Right hindlimb (tissue), 1 donor: ENCODE results near the gene RBM45.
A peak's percentile ranks its signal among the peaks of the same experiment; 100 is the strongest.
"Not testable (repeated sequence)": the region's sequence is repeated elsewhere in the genome, so short reads cannot be mapped to it uniquely, and the experiment has no call there.

Experiments used
- DNase-seq: peaks from one replicate; pipeline ENCODE4 v3.0.0-alpha.2; 2018

The RBM45 gene, protein sequence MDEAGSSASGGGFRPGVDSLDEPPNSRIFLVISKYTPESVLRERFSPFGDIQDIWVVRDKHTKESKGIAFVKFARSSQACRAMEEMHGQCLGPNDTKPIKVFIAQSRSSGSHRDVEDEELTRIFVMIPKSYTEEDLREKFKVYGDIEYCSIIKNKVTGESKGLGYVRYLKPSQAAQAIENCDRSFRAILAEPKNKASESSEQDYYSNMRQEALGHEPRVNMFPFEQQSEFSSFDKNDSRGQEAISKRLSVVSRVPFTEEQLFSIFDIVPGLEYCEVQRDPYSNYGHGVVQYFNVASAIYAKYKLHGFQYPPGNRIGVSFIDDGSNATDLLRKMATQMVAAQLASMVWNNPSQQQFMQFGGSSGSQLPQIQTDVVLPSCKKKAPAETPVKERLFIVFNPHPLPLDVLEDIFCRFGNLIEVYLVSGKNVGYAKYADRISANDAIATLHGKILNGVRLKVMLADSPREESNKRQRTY

DNA sequence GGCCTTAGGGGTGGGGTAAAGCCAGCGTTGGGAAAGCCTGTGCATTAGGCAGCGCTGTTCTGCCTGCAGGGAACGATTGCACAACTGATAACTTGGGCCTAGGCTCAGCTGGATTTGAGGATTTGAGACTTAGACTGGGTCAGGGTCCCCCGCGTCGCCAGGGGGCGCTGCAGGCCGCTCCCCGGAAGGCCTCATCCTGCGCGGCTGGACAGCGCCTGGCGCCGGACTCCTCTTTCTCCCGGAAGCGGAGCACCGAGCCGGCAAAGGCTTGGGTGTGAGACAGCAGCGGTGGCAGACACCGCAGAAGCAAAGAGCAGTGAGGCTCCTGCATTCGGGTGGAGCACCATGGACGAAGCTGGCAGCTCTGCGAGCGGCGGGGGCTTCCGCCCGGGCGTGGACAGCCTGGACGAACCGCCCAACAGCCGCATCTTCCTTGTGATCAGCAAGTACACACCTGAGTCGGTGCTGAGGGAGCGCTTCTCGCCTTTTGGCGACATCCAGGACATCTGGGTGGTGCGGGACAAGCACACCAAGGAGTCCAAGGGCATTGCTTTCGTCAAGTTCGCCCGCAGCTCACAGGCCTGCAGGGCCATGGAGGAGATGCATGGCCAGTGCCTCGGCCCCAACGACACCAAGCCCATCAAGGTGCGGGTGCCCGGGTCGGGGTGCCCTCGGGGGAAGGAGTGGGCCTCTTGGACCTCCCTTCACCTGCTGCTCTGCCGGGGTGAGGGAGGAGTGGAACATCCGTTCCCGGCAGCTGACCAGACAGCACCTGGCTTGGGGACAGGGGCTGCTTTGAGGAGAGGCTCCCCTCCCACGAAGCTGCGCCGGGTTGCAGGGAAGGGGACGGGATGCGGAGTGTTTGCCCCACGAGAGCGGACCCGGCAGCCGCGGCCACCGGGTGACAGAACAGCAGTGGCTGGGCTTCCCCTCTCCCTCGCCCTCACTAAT is at the start of gene RBM45:
RBM45 (plus strand) TSS at position 236 of the 951 bp plus-strand sequence; CDS start at position 346, 110 bp downstream.
- DNase-seq: peak; percentile 91

DNA sequence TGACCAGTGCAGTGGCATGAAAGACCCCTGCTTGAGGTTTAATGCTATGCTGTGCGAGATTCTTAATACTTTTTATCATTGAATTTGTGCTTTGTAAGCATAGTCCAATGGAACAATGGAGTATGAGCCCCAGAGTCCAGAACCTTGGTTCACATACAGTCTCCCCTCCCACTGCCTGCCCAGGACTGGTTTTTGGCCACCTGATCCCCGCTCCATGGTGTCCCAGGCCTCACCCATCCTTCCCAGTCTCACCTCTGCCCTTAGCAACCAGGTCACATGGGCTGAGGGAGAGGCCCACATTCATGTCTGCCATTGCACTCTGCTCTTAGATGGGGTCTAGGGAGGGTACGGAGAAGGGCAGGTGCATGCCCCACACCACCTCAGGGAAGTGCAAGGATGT is 45.9 kb upstream of the RBM45 start:
- no peak for DNase-seq

DNA sequence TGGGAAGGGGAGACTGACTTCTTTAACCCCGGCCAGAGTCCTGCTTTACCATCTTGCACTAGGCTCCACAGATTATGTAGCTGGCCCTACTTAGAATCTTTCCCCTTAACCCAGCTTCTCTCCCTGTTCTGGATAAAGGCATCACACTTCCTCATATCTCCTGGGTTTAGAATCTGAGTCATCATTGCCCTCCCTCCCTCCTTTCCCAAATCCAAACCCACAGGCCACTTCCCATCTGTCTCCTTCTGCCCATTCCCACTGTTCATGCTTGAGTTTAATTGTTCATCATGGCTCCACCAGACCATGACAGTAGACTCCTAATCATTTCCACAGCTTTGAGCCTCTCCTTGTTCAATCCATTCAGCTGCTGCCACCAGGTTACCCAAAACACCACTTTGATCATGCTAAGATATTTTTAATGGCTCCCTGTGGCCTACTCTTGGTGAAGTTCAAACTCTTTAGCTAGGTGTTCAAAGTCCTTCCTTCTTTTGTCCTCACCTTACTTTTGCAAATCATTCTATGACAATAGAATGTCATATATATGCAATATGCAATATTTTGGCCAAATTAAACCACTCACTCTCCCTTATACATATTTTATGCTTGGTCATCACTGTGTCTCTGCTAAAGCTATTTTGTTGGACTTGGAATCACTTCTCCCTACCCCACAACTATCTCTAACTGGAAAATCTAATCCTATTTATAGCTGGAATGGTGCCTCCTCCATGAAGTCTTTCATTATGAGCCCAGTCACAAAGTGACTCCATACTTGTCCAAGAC is 45.2 kb upstream of the RBM45 start:
- no peak for DNase-seq

DNA sequence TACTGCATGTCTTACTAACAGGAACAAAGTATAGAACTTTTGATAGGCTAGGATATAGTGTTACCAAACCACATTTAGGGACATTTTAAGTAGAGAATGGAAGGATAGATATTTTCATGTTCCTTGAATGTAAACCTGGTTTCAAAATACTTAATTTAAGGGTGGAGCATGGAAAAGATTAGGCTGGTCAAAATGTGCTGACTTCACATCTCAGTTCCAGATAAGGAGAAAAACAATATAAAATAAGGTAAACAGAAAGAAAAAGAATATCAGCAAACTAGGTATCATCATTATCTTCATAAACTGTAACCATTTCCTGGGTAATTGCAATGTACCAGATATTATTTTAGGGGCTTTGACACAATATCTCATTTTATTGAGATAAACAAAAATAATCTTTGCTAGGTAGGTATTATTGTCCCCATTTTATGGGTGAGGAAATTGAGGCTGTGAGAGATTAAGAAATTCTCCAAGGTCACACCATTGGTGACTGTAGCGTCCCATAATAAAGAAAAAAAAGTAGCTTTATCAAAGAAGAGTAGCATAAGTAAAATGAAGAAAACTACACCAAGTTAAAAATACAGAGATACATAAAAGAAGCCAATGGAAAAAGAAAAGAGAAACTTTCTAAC is 43.3 kb upstream of the RBM45 start:
- no peak for DNase-seq

DNA sequence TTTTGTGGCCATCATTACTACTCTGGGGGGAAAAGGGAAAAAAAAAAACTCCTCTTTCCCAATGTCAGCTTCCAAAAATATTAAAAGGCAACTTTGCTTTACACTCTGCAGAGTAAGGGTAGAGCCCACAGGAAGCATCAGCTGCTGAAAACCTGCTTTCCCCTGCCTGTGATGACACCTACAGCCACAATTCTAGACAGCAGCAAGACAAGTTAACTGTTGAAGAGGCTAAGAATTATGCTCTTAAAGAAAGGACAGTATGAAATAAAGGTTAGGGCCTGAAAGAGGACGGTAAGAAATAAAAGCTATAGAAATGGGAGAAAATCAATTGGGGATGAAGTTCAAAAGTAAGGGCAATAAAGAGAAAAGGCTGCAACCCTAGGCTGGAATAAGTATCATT is 42.7 kb upstream of the RBM45 start:
- DNase-seq: no peak

DNA sequence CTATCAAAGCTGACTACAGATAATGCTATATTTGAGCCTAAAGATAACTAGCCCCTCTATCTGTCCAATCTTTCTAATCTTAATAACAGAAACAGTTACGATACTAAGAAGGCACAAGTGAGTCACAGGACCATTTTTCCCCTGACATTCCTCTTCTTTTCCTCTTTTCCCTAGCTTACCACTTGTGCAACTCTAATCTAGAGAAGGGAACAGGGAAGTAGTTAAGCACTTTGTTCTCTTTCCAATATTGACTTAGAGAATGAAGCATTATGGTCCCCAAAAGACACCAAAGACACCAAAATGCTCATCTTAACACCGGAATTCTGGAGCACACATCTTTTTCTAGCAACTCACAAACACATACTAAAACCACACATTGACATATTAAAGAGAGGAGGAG is 41.4 kb upstream of the RBM45 start:
- DNase-seq: no peak

DNA sequence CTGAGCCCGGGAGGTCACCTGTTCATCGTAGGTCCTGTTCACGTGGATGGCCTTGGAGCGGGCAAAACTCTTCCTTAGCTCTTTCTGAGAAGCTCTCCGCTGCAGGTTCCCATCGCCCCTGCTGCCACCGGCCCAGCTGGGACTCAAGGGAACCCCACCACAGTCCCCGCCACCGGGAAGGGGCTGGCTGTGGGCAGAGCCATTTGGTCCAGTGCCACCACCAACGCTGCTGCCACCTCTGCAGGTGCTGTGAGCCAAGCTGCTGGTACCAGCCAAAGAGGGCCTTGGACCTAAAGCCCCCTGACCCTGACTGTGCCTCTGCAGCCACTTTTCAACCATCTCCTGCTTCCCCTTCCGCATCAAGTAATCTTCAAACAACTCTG is 40.2 kb upstream of the RBM45 start:
- no peak for DNase-seq

DNA sequence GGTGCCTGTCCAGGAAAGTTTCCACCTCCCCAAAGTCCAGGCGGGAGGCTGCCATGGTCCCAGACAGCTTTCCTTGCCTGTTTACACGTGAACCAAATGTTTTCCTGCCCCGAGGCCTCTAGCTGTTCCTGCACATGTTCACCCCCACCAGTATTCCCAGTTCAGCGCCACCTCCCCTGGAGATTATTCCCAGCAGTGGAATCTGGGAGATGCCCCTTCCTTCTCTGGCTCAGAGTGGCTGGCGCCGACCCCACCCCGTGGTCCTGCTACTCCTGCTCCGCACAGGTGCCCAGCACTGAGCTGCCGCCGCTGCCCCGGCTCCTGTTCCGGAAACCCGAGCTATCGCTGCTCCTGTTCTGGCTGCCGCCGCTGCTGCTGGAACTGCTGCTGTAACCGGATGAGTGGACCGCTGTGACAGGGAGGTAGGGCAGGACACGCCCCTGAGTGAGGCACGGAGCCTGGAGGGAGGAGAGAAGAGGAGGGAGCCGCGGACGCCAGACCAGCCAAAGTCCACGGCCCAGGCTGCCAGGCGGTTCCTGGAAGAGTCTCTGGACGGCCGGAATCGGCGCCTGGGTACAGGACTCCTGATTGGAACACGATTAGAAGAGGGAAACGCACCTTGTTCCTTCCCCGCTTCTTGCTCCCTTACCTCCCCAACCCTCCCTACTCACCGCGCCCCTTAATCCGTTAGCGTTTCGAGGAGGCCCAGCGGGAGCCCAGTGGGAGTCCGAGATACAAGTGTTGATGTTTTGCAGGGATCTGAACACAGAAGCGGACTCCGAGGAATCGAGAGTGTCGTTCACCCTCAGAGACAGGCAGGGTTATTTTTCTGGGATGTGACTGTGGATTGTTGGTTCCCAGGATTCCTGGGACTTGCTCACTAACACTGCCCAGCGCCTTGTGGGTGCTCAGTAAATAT is 39.6 kb upstream of the RBM45 start, which contains the start of gene PDE11A:
PDE11A (minus strand) TSS at position 395 of the 919 bp plus-strand sequence; CDS start at position 55, 340 bp downstream.
- peak; percentile 76 for DNase-seq

DNA sequence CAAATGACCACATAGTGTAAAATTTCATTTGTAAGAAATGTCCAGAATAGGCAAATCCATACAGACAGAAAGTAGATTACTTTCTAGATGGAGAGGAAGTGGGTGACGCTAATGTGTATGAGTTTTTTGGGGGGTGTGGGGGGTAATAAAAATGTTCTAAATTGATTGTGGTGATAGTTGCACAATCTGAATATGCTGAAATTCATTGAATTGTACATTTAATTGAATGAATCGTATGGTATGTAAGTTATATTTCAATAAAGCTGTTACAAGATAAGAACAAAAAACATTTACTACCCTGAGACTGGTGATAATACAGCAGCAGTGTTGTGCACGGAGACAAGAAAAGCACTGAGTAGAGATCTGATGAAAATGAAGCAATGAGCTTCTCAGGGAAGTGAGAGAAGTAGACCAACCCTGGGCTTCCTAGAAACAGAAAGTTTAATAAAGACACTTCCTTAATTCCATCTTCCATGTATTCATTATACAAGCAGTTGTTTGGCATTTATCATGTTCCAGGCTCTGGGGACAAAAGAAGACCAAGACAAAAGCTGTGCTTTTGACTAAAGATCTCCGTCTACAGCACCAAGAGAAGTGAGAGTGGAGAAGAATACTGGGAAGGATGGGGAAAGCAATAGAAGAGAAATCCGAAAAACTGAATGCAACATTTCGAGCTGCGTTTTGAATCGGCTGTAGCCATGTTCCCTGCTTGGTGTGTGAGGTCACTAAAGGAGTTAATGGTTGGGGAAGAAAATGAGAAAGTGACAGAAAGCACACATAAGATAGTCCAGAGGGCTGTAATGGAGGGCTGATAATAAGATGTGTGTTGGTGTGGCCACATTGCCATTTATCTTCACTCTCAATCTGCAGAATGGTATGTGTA is 37.9 kb upstream of the RBM45 start:
- no peak for DNase-seq

DNA sequence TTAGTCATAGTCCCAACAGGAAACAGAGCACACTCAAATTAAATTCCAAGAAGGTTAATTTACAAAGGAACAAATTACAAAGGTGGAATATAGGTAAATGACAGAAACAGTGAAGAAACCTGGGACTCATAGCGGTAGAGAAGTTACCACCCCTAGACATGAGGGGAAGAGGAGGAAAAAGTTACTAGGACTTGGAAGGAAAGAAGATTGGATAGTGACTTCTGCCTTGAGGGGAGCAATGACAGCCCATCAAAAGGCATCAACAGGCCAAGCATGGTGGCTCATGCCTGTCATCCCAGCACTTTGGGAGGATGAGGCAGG is 37.3 kb upstream of the RBM45 start:
- no peak for DNase-seq

DNA sequence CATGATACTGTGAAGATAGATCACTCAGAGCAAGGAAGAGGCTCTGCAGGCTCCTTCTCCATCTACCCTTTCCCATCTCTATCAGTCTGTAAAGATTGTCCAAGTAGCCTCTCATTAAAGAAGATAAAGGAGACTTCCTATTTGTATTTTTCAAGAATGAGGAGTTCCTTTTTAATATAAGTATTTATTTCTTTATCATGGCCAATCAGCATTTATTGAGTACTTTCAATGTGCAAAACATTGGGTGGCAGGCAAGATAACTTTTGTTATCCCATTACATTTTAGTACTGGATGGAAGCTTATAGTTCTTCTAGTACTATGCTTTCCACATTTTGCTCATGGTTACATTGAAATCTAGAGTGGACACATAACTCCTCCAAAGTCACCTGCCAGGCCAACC is 36.1 kb upstream of the RBM45 start:
- DNase-seq: no peak

DNA sequence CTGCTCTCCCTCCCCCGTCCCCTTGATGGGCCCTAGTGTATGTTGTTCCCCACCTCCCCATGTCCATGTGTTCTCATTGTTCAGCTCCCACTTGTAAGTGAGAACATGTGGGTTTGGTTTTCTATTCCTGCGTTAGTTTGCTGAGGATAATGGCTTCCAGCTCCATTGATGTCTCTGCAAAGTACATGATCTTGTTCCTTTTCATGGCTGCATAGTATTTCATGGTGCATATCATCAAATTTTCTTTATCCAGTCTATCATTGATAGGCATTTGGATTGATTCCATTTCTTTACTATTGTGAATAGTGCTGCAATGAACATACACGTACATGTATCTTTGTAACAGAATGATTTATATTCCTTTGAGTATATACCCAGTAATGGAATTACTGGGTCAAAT is 33.0 kb upstream of the RBM45 start:
- DNase-seq: not testable (repeated sequence)

DNA sequence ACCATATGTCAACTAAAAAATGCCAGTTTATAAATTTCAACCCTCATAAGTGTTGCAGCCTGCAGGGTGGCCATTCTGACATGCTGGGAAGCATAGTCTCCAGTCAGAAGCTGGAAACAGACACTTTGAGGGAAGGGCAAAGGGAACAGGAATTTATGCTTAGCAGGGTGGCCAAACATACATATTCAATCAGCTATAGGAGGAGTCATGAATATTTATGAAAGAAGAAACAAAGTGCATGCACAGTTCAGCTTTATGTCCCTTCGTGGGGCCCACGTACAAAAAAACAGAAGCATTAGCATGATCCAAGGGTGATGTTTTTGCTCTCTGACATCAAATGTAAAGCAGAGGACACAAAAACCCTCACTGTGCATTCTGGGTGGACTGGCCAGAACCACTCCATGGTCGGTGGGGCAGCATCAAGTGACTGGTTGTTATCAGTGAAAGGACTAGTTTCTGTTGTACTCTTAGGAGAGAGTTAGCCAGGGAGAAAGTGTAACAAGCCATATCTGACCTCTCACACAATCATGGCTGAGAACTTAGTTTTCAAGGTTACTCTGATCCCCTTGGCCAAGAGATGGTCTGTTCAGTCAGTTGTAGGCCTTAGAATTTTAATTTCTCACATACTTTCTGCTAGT is 29.7 kb upstream of the RBM45 start:
- no peak for DNase-seq

DNA sequence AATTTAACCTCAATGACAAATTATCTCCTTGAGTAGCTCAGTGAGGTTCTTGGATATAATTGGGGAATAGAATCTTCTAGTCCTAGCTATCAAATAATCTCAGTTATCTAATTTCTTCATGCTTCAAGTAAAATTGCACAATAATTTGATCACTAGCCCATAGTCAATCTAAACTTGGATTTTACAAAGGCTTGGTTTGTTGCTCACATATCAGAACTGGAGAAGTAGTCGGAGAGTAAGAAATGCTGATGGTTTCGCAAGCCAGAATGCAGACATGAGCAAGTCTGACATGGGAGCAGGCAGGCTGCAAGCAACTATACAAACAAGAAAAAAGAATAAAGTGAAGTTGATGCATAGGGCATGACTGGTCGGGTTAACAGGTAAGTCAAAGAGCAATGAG is 28.0 kb upstream of the RBM45 start:
- DNase-seq: no peak

DNA sequence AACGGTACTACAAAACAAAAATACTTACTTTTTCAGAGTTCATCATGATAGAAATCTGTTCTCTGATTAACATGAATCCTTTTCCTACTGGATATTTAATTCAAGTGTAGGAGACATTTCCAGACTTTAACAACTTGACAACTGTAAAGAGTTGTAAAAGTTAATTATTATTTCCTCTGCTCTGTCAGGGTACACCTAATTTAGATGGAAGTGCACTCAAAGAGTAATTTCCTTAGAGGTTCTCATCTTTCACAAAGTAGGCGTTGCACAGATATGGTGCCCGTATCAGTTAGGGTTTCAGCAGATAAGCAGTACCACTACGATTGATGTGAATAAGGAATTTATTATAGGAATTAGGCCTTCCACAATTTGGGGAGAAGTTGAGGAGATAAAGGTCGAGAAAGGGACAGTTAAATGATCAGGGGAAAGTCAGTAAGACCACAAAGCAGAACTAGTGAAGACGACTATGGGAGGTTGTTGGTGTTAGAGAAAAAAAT is 23.4 kb upstream of the RBM45 start:
- no peak for DNase-seq

DNA sequence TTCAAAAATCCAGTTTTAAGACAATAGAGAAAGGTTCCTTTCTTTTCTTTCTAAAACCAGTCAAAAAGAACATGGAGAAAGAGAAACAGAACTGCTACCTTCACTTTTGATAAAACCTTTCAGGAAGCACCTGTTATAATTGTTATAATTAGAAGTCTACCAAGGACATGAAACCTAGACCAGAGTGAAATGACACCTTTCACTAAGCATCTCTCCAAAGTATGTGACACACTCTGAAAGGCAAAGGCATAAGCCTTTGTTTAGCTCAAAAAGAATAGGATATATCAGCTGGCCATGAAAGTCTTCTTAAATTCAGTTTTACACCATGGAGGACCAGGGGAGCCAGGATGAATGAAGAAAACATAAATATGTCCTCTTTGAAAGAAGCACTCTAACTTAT is 18.8 kb upstream of the RBM45 start:
- DNase-seq: no peak

DNA sequence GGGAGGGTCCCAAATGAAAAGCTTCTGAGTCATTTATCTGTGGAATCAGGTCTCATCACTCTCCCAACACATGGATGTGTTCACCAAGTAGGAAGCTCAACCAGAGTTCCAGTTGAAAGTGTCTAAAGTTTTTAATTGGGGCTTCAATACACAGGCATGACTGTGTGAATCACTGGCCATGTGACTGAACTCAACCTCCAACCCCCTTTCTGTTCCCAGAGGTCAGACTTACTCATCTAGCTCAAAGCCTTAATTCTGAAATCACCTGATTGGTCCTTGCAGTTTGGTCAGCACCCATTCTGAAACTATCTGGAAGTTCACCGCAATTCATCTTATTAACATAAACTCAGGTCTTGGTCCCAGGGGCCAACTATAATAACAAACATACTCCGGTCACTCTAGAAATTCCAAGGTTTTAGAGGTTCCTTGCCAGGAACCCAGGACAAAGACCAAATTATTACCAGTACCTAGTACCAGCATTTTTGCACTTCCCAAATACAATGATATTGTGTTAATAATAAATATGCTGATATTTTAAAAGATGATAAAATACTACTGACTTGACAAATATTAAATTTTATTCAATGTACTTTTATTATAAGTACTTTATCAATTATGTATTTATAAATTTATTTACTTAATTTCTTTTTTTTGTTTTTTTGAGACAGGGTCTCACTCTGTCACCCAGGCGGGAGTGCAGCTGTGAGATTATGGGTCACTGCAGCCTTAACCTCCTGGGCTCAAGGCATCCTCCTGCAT is 10.7 kb upstream of the RBM45 start:
- DNase-seq: no peak

DNA sequence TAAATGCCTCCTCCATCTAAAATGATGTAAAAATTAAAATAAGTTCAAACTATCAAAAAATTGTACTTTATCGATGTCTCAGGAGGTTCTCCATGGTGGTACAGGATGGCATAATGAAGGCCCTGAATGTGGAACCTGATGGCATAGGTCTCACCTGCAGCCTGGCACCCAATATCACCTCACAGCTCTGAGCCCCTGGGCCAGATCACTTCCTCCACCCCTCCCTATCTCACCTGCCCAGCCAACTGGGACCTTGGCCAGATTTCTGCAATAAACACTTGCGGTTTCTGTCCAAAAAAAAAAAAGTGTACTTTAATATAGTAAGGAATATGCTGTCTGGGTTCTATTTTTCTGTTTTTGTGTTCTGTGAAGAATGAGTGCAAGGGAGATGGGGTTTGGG is 6.7 kb upstream of the RBM45 start:
- no peak for DNase-seq

DNA sequence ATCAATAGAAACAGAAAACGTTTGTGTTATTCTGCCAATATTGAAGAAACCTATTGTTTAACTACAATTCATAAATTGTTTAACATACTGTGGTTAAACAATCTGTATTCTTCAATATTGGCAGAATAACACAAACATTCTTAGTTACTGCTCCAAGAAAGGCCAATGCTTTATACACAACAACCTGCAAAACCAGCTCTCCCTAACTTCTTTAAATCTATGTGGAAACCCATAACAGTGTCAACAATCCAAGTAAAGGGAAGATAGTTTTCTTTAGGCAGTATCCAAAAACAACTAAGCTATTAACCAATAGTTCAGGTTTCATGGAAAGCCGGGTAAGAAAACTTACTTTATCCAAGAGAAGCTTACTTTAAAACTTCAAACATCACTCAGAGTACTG is 6.2 kb upstream of the RBM45 start:
- DNase-seq: no peak
